ENCODE results near the gene AATK. TPM values are rescaled to one million over a fixed set of nuclear protein-coding genes. Genes with fewer than 3 reads are reported as not detected.

Gene AATK
- total RNA-seq, 1 experiment from 2014 or later, result 4.4 TPM

DNA sequence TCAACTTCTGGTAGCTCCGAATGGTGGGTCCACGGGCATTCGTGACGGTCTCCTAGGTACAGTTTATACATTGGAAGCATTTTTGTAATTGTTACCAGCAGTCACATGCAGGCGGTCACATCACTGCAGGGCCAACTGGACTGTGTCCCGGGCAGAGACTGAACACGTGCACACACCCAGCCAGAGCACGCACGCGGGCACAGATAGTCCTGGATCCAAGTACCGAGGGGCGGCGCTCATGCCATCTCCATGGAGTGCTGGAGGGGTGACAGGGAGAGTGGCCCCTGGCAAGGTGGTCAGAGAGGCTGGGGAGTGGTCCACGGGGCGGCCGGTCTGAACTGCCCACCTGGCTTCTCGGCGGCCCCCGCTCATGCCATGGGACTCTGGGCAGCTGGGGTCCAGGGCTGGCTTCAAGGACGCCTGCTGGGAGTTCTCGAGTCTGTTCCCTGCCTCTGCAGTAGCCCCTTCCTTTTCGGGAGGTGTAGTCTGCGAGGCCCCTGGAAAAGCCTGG, 96.8 kb downstream of the AATK start:
- Histone ChIP-seq H3K79me2 (ENCODE audit: insufficient read depth, low read length) (peaks cover 76% of the 10 kb centered on the region), H3K27ac (ENCODE audit: low read depth, low read length) (no peak overlapping the region), H3K36me3 (ENCODE audit: control insufficient read depth in 1 of 2, insufficient read depth in 2 of 2, low read length in 2 of 2) (peaks cover 2 to 26% of the 10 kb centered on the region in 2 experiments; a peak in 3 of 4 replicates), H3K4me2 (ENCODE audit: low read length) (no peak overlapping the region), H3K27me3 (ENCODE audit: insufficient read depth, low read length) (no peaks in the 10 kb centered on the region), H3K4me3 (replicated peaks in 1 of 2; ENCODE audit: low read depth in 1 of 2, low read length in 2 of 2) (no peak overlapping the region), H4K20me1 (ENCODE audit: insufficient read depth) (no peaks in the 10 kb centered on the region), H3K9ac (ENCODE audit: low read length) (no peak overlapping the region), H3K9me2 (ENCODE audit: insufficient read depth) (no peaks in the 10 kb centered on the region), H2AFZ (ENCODE audit: low read depth, low read length, poor library complexity, severe bottlenecking) (no peak overlapping the region), H3K4me1 (ENCODE audit: control insufficient read depth in 1 of 2, insufficient read depth in 2 of 2, low read length in 2 of 2) (peaks cover 20 to 47% of the 10 kb centered on the region in 2 experiments), H3K9me3 (ENCODE audit: control insufficient read depth in 1 of 2, insufficient read depth in 1 of 2, low read depth in 1 of 2, low read length in 2 of 2) (no peaks in the 10 kb centered on the region)
- ChIA-PET RAD21 (ENCODE audit: low non-redundant PET in 1 of 2, low total read pairs in 2 of 2, uncharacterized antibody in 2 of 2, unreplicated experiment in 2 of 2) (no interaction called here), POLR2A (no interaction called here), CTCF (no interaction called here)
- TF ChIP-seq JUND (IDR thresholded peaks at IDR 0.05) (no peak), CEBPB (IDR thresholded peaks at IDR 0.05; ENCODE audit: low read depth) (no peak), EGR1 (IDR thresholded peaks at IDR 0.05; ENCODE audit: low read depth) (no peak), EZH2 (IDR thresholded peaks at IDR 0.05) (no peak), EZH2phosphoT487 (IDR thresholded peaks at IDR 0.05; ENCODE audit: borderline replicate concordance) (no peak), ZFX (IDR thresholded peaks at IDR 0.05) (no peak), ELF1 (IDR thresholded peaks at IDR 0.05; ENCODE audit: borderline replicate concordance, low read depth) (no peak), TCF7L2 (IDR thresholded peaks at IDR 0.05; ENCODE audit: borderline replicate concordance, extremely low read depth, insufficient read depth, insufficient read length) (no peak)
- TF ChIP-seq, protein P1, sequence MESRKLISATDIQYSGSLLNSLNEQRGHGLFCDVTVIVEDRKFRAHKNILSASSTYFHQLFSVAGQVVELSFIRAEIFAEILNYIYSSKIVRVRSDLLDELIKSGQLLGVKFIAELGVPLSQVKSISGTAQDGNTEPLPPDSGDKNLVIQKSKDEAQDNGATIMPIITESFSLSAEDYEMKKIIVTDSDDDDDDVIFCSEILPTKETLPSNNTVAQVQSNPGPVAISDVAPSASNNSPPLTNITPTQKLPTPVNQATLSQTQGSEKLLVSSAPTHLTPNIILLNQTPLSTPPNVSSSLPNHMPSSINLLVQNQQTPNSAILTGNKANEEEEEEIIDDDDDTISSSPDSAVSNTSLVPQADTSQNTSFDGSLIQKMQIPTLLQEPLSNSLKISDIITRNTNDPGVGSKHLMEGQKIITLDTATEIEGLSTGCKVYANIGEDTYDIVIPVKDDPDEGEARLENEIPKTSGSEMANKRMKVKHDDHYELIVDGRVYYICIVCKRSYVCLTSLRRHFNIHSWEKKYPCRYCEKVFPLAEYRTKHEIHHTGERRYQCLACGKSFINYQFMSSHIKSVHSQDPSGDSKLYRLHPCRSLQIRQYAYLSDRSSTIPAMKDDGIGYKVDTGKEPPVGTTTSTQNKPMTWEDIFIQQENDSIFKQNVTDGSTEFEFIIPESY (IDR thresholded peaks at IDR 0.05; ENCODE audit: extremely low read depth, insufficient replicate concordance, low read length), result no peak
- TF ChIP-seq, protein P2, sequence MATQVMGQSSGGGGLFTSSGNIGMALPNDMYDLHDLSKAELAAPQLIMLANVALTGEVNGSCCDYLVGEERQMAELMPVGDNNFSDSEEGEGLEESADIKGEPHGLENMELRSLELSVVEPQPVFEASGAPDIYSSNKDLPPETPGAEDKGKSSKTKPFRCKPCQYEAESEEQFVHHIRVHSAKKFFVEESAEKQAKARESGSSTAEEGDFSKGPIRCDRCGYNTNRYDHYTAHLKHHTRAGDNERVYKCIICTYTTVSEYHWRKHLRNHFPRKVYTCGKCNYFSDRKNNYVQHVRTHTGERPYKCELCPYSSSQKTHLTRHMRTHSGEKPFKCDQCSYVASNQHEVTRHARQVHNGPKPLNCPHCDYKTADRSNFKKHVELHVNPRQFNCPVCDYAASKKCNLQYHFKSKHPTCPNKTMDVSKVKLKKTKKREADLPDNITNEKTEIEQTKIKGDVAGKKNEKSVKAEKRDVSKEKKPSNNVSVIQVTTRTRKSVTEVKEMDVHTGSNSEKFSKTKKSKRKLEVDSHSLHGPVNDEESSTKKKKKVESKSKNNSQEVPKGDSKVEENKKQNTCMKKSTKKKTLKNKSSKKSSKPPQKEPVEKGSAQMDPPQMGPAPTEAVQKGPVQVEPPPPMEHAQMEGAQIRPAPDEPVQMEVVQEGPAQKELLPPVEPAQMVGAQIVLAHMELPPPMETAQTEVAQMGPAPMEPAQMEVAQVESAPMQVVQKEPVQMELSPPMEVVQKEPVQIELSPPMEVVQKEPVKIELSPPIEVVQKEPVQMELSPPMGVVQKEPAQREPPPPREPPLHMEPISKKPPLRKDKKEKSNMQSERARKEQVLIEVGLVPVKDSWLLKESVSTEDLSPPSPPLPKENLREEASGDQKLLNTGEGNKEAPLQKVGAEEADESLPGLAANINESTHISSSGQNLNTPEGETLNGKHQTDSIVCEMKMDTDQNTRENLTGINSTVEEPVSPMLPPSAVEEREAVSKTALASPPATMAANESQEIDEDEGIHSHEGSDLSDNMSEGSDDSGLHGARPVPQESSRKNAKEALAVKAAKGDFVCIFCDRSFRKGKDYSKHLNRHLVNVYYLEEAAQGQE (IDR thresholded peaks at IDR 0.05; ENCODE audit: low read depth), result no peak
- TF ChIP-seq, protein P3, sequence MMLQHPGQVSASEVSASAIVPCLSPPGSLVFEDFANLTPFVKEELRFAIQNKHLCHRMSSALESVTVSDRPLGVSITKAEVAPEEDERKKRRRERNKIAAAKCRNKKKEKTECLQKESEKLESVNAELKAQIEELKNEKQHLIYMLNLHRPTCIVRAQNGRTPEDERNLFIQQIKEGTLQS (IDR thresholded peaks at IDR 0.05), result no peak
- ATAC-seq (no peak), DNase-seq (ENCODE audit: low read depth, low spot score) (no peak)
- BruUV-seq (replicated peaks), result no TSS peak
- intact Hi-C loops (cut with micrococcal nuclease), result no loop called here

Measured in HCT116 (cell line).